GM23338 (cell line): Measurements from ENCODE around the gene CES5A.

Experiments
- CREB1 ChIP-seq: fragments of 250-450 bp; sonication (Bioruptor Pico); IDR thresholded peaks from 2 replicates; pipeline ENCODE4 v1.5.0; 2020; ENCODE audit warnings: low read depth, mild to moderate bottlenecking, moderate library complexity
- CTCF ChIP-seq, 2 experiments: fragments of 200-600 bp in 1 of 2; sonication (generic) in 1 of 2; conservative IDR thresholded peaks; 2 replicates each; pipeline versions ENCODE4 v1.5.1 to v1.6.1; 2016 to 2017; ENCODE audit warnings: antibody characterized with exemption in 2 of 2, low read depth in 2 of 2, mild to moderate bottlenecking in 2 of 2, moderate library complexity in 1 of 2
- ETS1 ChIP-seq: IDR thresholded peaks from 2 replicates; pipeline ENCODE4 v1.6.1; 2016; ENCODE audit warnings: antibody characterized with exemption
- EZH2 ChIP-seq: fragments of 200-600 bp; sonication (generic); IDR thresholded peaks from one replicate; pipeline ENCODE4 v1.8.0; 2017; ENCODE audit warnings: antibody characterized with exemption, mild to moderate bottlenecking, low read depth; ENCODE audit not compliant: unreplicated experiment
- EZH2phosphoT487 ChIP-seq: fragments of 200-600 bp; sonication (generic); IDR thresholded peaks from one replicate; pipeline ENCODE4 v1.8.1; 2018; ENCODE audit warnings: antibody characterized with exemption; ENCODE audit not compliant: unreplicated experiment
- JUNB ChIP-seq: IDR thresholded peaks from one replicate; pipeline ENCODE4 v1.6.1; 2016; ENCODE audit warnings: antibody characterized with exemption; ENCODE audit not compliant: unreplicated experiment
- POLR2AphosphoS5 ChIP-seq: IDR thresholded peaks from 2 replicates; pipeline ENCODE4 v1.6.1; 2016; ENCODE audit warnings: antibody characterized with exemption, low read depth
- REST ChIP-seq: IDR thresholded peaks from one replicate; pipeline ENCODE4 v1.6.1; 2018; ENCODE audit warnings: antibody characterized with exemption; ENCODE audit not compliant: unreplicated experiment
- STAT1 ChIP-seq: IDR thresholded peaks from one replicate; pipeline ENCODE4 v1.6.1; 2016; ENCODE audit warnings: antibody characterized with exemption; ENCODE audit not compliant: unreplicated experiment
- ZNF114 ChIP-seq: fragments of 250-450 bp; sonication (Bioruptor Pico); IDR thresholded peaks from 2 replicates; pipeline ENCODE4 v1.5.0; 2020; ENCODE audit warnings: mild to moderate bottlenecking, moderate library complexity
- ZNF462 ChIP-seq: fragments of 250-450 bp; sonication (Bioruptor Pico); IDR thresholded peaks from 2 replicates; pipeline ENCODE4 v1.5.0; 2020; ENCODE audit warnings: mild to moderate bottlenecking, moderate library complexity

GRCh38 chr16:55912022-55912421, 36.8 kb upstream of the CES5A start:
- TF ChIP-seq CTCF (conservative IDR thresholded peaks at IDR 0.05; ENCODE audit: low read depth in 2 of 2) (no peak), REST (no peak), POLR2AphosphoS5 (no peak), EZH2 (no peak), EZH2phosphoT487 (no peak), JUNB (no peak), ETS1 (no peak), CREB1 (CRISPR knock-in tag) (no peak), ZNF462 (no peak), ZNF114 (no peak), STAT1 (no peak)
